GM23338 (cell line): ENCODE data around the gene PCYT2. TPM values are rescaled to one million over a fixed set of nuclear protein-coding genes. Genes with fewer than 3 reads are reported as not detected.

ENCODE experiments used
- ATAC-seq: fragments of 200-7000 bp; cut with Tn5 transposase; 3 replicates; pipeline ENCODE4 v1.9.1; 2020
- DNase-seq: peaks from one replicate; pipeline ENCODE4 v3.0.0-alpha.2; 2015; ENCODE audit warnings: low spot score
- H2AFZ ChIP-seq: fragments of 200-600 bp; sonication (generic); 2 replicates; pipeline ENCODE4 v1.8.0; 2016; ENCODE audit warnings: antibody characterized with exemption, mild to moderate bottlenecking, moderate library complexity
- H3F3A ChIP-seq: fragments of 200-600 bp; sonication (generic); replicated peaks from 2 replicates; pipeline ENCODE4 v1.8.0; 2017; ENCODE audit warnings: antibody characterized with exemption, mixed run types, low read depth
- H3K27ac ChIP-seq: fragments of 200-600 bp; sonication (generic); 2 replicates; pipeline ENCODE4 v1.6.1; 2016; ENCODE audit warnings: low read depth
- H3K27me3 ChIP-seq: fragments of 200-600 bp; sonication (generic); 2 replicates; pipeline ENCODE4 v1.8.0; 2016; ENCODE audit warnings: mild to moderate bottlenecking, mixed run types, moderate library complexity; ENCODE audit not compliant: insufficient read depth
- H3K36me3 ChIP-seq: fragments of 200-600 bp; sonication (generic); 2 replicates; pipeline ENCODE4 v1.8.0; 2016; ENCODE audit warnings: mild to moderate bottlenecking; ENCODE audit not compliant: insufficient read depth
- H3K4me1 ChIP-seq: fragments of 200-600 bp; sonication (generic); 2 replicates; pipeline ENCODE4 v1.8.0; 2016; ENCODE audit warnings: mild to moderate bottlenecking, moderate library complexity; ENCODE audit not compliant: insufficient read depth
- H3K4me2 ChIP-seq: fragments of 200-600 bp; sonication (generic); 2 replicates; pipeline ENCODE4 v1.7.1; 2017; ENCODE audit warnings: mixed run types
- H3K4me3 ChIP-seq: fragments of 200-600 bp; sonication (generic); 2 replicates; pipeline ENCODE4 v1.6.1; 2016; ENCODE audit warnings: mixed run types
- H3K79me2 ChIP-seq: fragments of 200-600 bp; sonication (generic); replicated peaks from 2 replicates; pipeline ENCODE4 v1.8.0; 2017; ENCODE audit warnings: mild to moderate bottlenecking; ENCODE audit not compliant: insufficient read depth
- H3K9me2 ChIP-seq: fragments of 200-600 bp; sonication (generic); 2 replicates; pipeline ENCODE4 v1.8.0; 2017; ENCODE audit not compliant: insufficient read depth
- H4K20me1 ChIP-seq: fragments of 200-600 bp; sonication (generic); replicated peaks from 2 replicates; pipeline ENCODE4 v1.8.0; 2017; ENCODE audit warnings: mild to moderate bottlenecking; ENCODE audit not compliant: insufficient read depth
- H3K27ac Mint-ChIP-seq: 2 replicates; pipeline ENCODE4 v1.8.0; 2020; ENCODE audit warnings: inconsistent platforms, mild to moderate bottlenecking, moderate library complexity, mixed read lengths
- H3K27me3 Mint-ChIP-seq: 3 replicates; pipeline ENCODE4 v1.8.0; 2022; ENCODE audit warnings: low read depth, mild to moderate bottlenecking, moderate library complexity, mixed read lengths, inconsistent platforms; ENCODE audit not compliant: insufficient read depth, poor library complexity
- H3K36me3 Mint-ChIP-seq: 3 replicates; pipeline ENCODE4 v1.8.0; 2021; ENCODE audit warnings: low read depth, mild to moderate bottlenecking, inconsistent platforms, moderate library complexity, mixed read lengths
- H3K4me1 Mint-ChIP-seq: 3 replicates; pipeline ENCODE4 v1.8.0; 2020; ENCODE audit warnings: mild to moderate bottlenecking, inconsistent platforms, mixed read lengths
- H3K4me3 Mint-ChIP-seq: 3 replicates; pipeline ENCODE4 v1.8.0; 2021; ENCODE audit warnings: moderate library complexity, mild to moderate bottlenecking, inconsistent platforms, mixed read lengths
- H3K9me3 Mint-ChIP-seq: 3 replicates; pipeline ENCODE4 v1.8.0; 2020; ENCODE audit warnings: moderate library complexity, mild to moderate bottlenecking, inconsistent platforms, mixed read lengths
- CTCF ChIP-seq, 2 experiments: fragments of 200-600 bp in 1 of 2; sonication (generic) in 1 of 2; conservative IDR thresholded peaks; 2 replicates each; pipeline versions ENCODE4 v1.5.1 to v1.6.1; 2016 to 2017; ENCODE audit warnings: antibody characterized with exemption in 2 of 2, low read depth in 2 of 2, mild to moderate bottlenecking in 2 of 2, moderate library complexity in 1 of 2
- EZH2phosphoT487 ChIP-seq: fragments of 200-600 bp; sonication (generic); IDR thresholded peaks from one replicate; pipeline ENCODE4 v1.8.1; 2018; ENCODE audit warnings: antibody characterized with exemption; ENCODE audit not compliant: unreplicated experiment
- JUNB ChIP-seq: IDR thresholded peaks from one replicate; pipeline ENCODE4 v1.6.1; 2016; ENCODE audit warnings: antibody characterized with exemption; ENCODE audit not compliant: unreplicated experiment
- NANOG ChIP-seq: IDR thresholded peaks from 2 replicates; pipeline ENCODE4 v1.6.1; 2016; ENCODE audit warnings: antibody characterized with exemption, borderline replicate concordance
- POLR2AphosphoS5 ChIP-seq: IDR thresholded peaks from 2 replicates; pipeline ENCODE4 v1.6.1; 2016; ENCODE audit warnings: antibody characterized with exemption, low read depth
- STAT1 ChIP-seq: IDR thresholded peaks from one replicate; pipeline ENCODE4 v1.6.1; 2016; ENCODE audit warnings: antibody characterized with exemption; ENCODE audit not compliant: unreplicated experiment
- ZNF462 ChIP-seq: fragments of 250-450 bp; sonication (Bioruptor Pico); IDR thresholded peaks from 2 replicates; pipeline ENCODE4 v1.5.0; 2020; ENCODE audit warnings: mild to moderate bottlenecking, moderate library complexity
- polyA plus RNA-seq: library from polyadenylated mRNA; unstranded; fragments of >200 nt; fragmentation: Nextera tagmentation; extraction: Ambion mirVana; gene quantifications from 2 replicates; pipeline ENCODE4 v1.2.1, GENCODE V29; 2016
- total RNA-seq: library from RNA; depleted of rRNA; stranded (reverse); fragments of >200 nt; shearing (Covaris generic); gene quantifications from 2 replicates; pipeline ENCODE4 v1.2.3, GENCODE V29; 2014

Gene PCYT2
- total and polyA plus RNA-seq, 2 experiments from 2014 or later, result 51.6 to 82.9 TPM

GRCh38 chr17:81958633-81959342 lies 47.6 kb upstream of the PCYT2 start:
- Mint-ChIP-seq H3K27ac (no peak overlapping the region), H3K27me3 (peaks cover 53% of the 10 kb centered on the region), H3K4me3 (peak overlapping the region; percentile 25; the same call in 1 of the 3 replicates), H3K4me1 (no peaks in the 10 kb centered on the region; the same call in 2 of the 3 replicates), H3K9me3 (peaks cover 3% of the 10 kb centered on the region; the same call in 1 of the 3 replicates), H3K36me3 (no peaks in the 10 kb centered on the region; the same call in 2 of the 3 replicates)
- H3K4me1 ChIP-seq, result peaks cover 5% of the 10 kb centered on the region; the same call in 1 of the 2 replicates
- H3K9me2 ChIP-seq, result no peaks in the 10 kb centered on the region
- no peak overlapping the region for H2AFZ ChIP-seq
- no peak overlapping the region for H3K27ac ChIP-seq
- peaks cover 12% of the 10 kb centered on the region for H3F3A ChIP-seq
- no peak for TF ChIP-seq CTCF (conservative IDR thresholded peaks at IDR 0.05; ENCODE audit: low read depth in 2 of 2)
- no peak for DNase-seq
- H3K27me3 ChIP-seq, result peaks cover 68% of the 10 kb centered on the region
- H3K4me2 ChIP-seq, result peak overlapping the region; percentile 68
- peak overlapping the region; percentile 48; the same call in 1 of the 2 replicates for H3K4me3 ChIP-seq
- H4K20me1 ChIP-seq, result 0 out of 2 replicates have a peak, but pooled peaks cover 6% of the 10 kb centered on the region
- H3K36me3 ChIP-seq, result no peaks in the 10 kb centered on the region
- H3K79me2 ChIP-seq, result no peaks in the 10 kb centered on the region
- ATAC-seq, result no peak

GRCh38 chr17:81957691-81958432 lies 46.7 kb upstream of the PCYT2 start:
- no peak overlapping the region; the same call in 2 of the 3 replicates for H3K4me3 Mint-ChIP-seq
- H2AFZ ChIP-seq, result no peak overlapping the region
- no peak overlapping the region for H3K4me3 ChIP-seq
- H3K27me3 ChIP-seq, result peaks cover 59% of the 10 kb centered on the region
- no peak overlapping the region for H3K27ac ChIP-seq
- no peak for DNase-seq
- no peaks in the 10 kb centered on the region; the same call in 2 of the 3 replicates for H3K36me3 Mint-ChIP-seq
- no peaks in the 10 kb centered on the region; the same call in 2 of the 3 replicates for H3K4me1 Mint-ChIP-seq
- peaks cover 5% of the 10 kb centered on the region; the same call in 1 of the 2 replicates for H3K4me1 ChIP-seq
- no peaks in the 10 kb centered on the region for H3K79me2 ChIP-seq
- no peaks in the 10 kb centered on the region for H3K36me3 ChIP-seq
- H3F3A ChIP-seq, result peaks cover 9% of the 10 kb centered on the region
- no peaks in the 10 kb centered on the region for H3K9me2 ChIP-seq
- peaks cover 3% of the 10 kb centered on the region; the same call in 1 of the 3 replicates for H3K9me3 Mint-ChIP-seq
- peaks cover 43% of the 10 kb centered on the region for H3K27me3 Mint-ChIP-seq
- H3K4me2 ChIP-seq, result no peak overlapping the region
- 0 out of 2 replicates have a peak, but pooled peaks cover 6% of the 10 kb centered on the region for H4K20me1 ChIP-seq
- ATAC-seq, result no peak
- no peak overlapping the region for H3K27ac Mint-ChIP-seq
- TF ChIP-seq EZH2phosphoT487 (no peak), STAT1 (no peak), CTCF (conservative IDR thresholded peaks at IDR 0.05; ENCODE audit: low read depth in 2 of 2) (no peak), JUNB (no peak), POLR2AphosphoS5 (no peak), ZNF462 (CRISPR knock-in tag) (no peak), NANOG (no peak)
